GM12872 (cell line): Measurements from ENCODE around the gene TMEM115.
A peak's percentile ranks its signal among the peaks of the same experiment; 100 is the strongest.

Source experiments
- CTCF ChIP-seq: IDR thresholded peaks from 3 replicates; pipeline ENCODE4 v1.5.1; 2011; ENCODE audit warnings: low read depth, mild to moderate bottlenecking, low read length, moderate library complexity; ENCODE audit not compliant: insufficient read depth

Gene TMEM115

GRCh38 chr3:50321336-50322114 is 37.8 kb downstream of the TMEM115 start:
- TF ChIP-seq CTCF, result peak; percentile 82

- TF ChIP-seq CTCF, result no peak
These were observed 38.4 kb downstream of the TMEM115 start for GRCh38 chr3:50320853-50321335.

GRCh38 chr3:50319894-50320625 is 39.3 kb downstream of the TMEM115 start:
- no peak for TF ChIP-seq CTCF

GRCh38 chr3:50319181-50319893 is 40.0 kb downstream of the TMEM115 start:
- no peak for TF ChIP-seq CTCF

- no peak for TF ChIP-seq CTCF
These were observed 40.7 kb downstream of the TMEM115 start for GRCh38 chr3:50318615-50319014.

GRCh38 chr3:50318163-50318562 is 41.2 kb downstream of the TMEM115 start:
- no peak for TF ChIP-seq CTCF

- no peak for TF ChIP-seq CTCF
These were observed 42.0 kb downstream of the TMEM115 start for GRCh38 chr3:50317300-50317699.
